Spleen (tissue), 11 donors: ENCODE results near the gene TMEM245. TPM values are rescaled to one million over a fixed set of nuclear protein-coding genes. Genes with fewer than 3 reads are reported as not detected.

Experiments
- DNase-seq: peaks from one replicate; pipeline ENCODE4 v3.0.0-alpha.2; 2020
- H3K27ac ChIP-seq, 8 donors: fragments of 200-600 bp; sonication (generic) in 7 of 8; 1 replicate in 4 of 8; 2 replicates in 4 of 8; pipeline versions ENCODE4 v1.5.0 to v1.8.0; 2016 to 2021; ENCODE audit warnings: inconsistent platforms in 4 of 8, mild to moderate bottlenecking in 4 of 8, moderate library complexity in 1 of 8
- H3K27me3 ChIP-seq, 7 donors: fragments of 200-600 bp; sonication (generic) in 6 of 7; replicated peaks in 1 of 7; 1 replicate in 4 of 7; 2 replicates in 3 of 7; pipeline versions ENCODE4 v1.5.0 to v1.8.0; 2016 to 2021; ENCODE audit warnings: inconsistent platforms in 3 of 7, mild to moderate bottlenecking in 1 of 7
- H3K36me3 ChIP-seq, 6 donors: fragments of 200-600 bp; sonication (generic) in 5 of 6; 1 replicate in 4 of 6; 2 replicates in 2 of 6; pipeline versions ENCODE4 v1.5.0 to v1.8.0; 2016 to 2021; ENCODE audit warnings: inconsistent platforms in 2 of 6
- H3K4me1 ChIP-seq, 6 donors: fragments of 200-600 bp; sonication (generic) in 5 of 6; 1 replicate in 3 of 6; 2 replicates in 3 of 6; pipeline versions ENCODE4 v1.5.0 to v1.8.0; 2016 to 2021; ENCODE audit warnings: inconsistent platforms in 3 of 6
- H3K4me3 ChIP-seq, 8 donors: fragments of 200-600 bp; sonication (generic) in 7 of 8; 1 replicate in 4 of 8; 2 replicates in 4 of 8; pipeline versions ENCODE4 v1.5.0 to v1.8.0; 2016 to 2021; ENCODE audit warnings: inconsistent platforms in 4 of 8, mild to moderate bottlenecking in 4 of 8, moderate library complexity in 2 of 8
- H3K9me3 ChIP-seq, 8 donors: fragments of 200-600 bp; sonication (generic) in 7 of 8; 1 replicate in 4 of 8; 2 replicates in 4 of 8; pipeline versions ENCODE4 v1.5.0 to v1.8.0; 2016 to 2021; ENCODE audit warnings: inconsistent platforms in 4 of 8
- CTCF ChIP-seq, 11 experiments: fragments of 200-600 bp in 7 of 11; fragments of 450-650 bp in 4 of 11; sonication (generic) in 4 of 11; IDR thresholded peaks in 8 of 11; conservative IDR thresholded peaks in 3 of 11; 1 replicate in 7 of 11; 2 replicates in 4 of 11; pipeline versions ENCODE4 v1.4.0 to v1.8.0; 2016 to 2021; ENCODE audit warnings: antibody characterized with exemption in 11 of 11, inconsistent platforms in 4 of 11, mild to moderate bottlenecking in 1 of 11
- POLR2A ChIP-seq, 3 donors: fragments of 450-650 bp; IDR thresholded peaks; one replicate each; pipeline ENCODE4 v1.5.1; 2017; ENCODE audit warnings: antibody characterized with exemption in 3 of 3, mild to moderate bottlenecking in 1 of 3
- POLR2AphosphoS5 ChIP-seq, 3 donors: sonication (generic); formaldehyde crosslinking; IDR thresholded peaks; one replicate each; pipeline ENCODE4 v1.5.1; 2017; ENCODE audit warnings: antibody characterized with exemption in 3 of 3
- WGBS, 5 donors: extraction: QIAGEN DNeasy Blood & Tissue Kit in 3 of 5; methylation state at CpG; one replicate each; pipeline versions ENCODE4 v1.1.5 to v1.1.7; 2013 to 2018; 5-methylcytosine and 5-hydroxymethylcytosine counted together
- intact Hi-C: fragments of 100-400 bp; cut with DNase I; formaldehyde crosslinking; loops from one replicate; pipeline ENCODE4 v1.15.0; 2023; ENCODE audit warnings: low total_unique reads
- polyA plus RNA-seq, 3 donors: library from polyadenylated mRNA; stranded (reverse); fragments of 200-250 nt; gene quantifications; one replicate each; pipeline ENCODE4 v1.2.1, GENCODE V29; 2013
- total RNA-seq, 7 donors: library from RNA; depleted of rRNA in 3 of 7; stranded (reverse); fragments of >200 nt in 3 of 7; fragmentation: NEBNext Ultra II Directional in 4 of 7; extraction: Animal tissue kit (Norgen Biotek cat#: 25700) in 4 of 7; gene quantifications; one replicate each; pipeline versions ENCODE4 v1.1.0 to v1.2.1, GENCODE V29; 2016 to 2021
- donor health status: healthy with polysubstance abuse.
- donor health status: DM: no; HTN: no; CAD: no; lungs with moderate emphysema.
- donor health status: DM: no; HTN: no; CAD: no.
- donor health status: Bipolar disorder and iron deficiency.
- donor health status: healthy.
- donor health status: DM: no; HTN: no; CAD: no.
- donor health status: DM: yes; HTN: yes; CAD: no.

The TMEM245 gene
- total and polyA plus RNA-seq, 10 donors, result 3.2 to 71.6 (median 37.9) TPM

GRCh38 chr9:109088221-109088620 is 31.5 kb downstream of the TMEM245 start:
- Histone ChIP-seq H3K36me3 (peaks cover 0 to 100% (median 52%) of the 10 kb centered on the region in 6 donors), H3K9me3 (no peaks in the 10 kb centered on the region), H3K27me3 (no peaks in the 10 kb centered on the region), H3K27ac (no peak overlapping the region), H3K4me3 (no peak overlapping the region), H3K4me1 (peaks cover 0 to 3% (median 0%) of the 10 kb centered on the region in 6 donors)
- no peak for DNase-seq
- TF ChIP-seq POLR2A (IDR thresholded peaks at IDR 0.05), result no peak
- TF ChIP-seq CTCF (IDR thresholded peaks at IDR 0.05 in 8 of 11, conservative IDR thresholded peaks at IDR 0.05 in 3 of 11), result no peak
- no peak for TF ChIP-seq POLR2AphosphoS5 (IDR thresholded peaks at IDR 0.05)
- 96 to 98% (median 97%) methylated on average over 7 of the region's 7 CpGs for WGBS, 5 donors
- intact Hi-C loops, result no loop called here

GRCh38 chr9:109087795-109088194 is 32.0 kb downstream of the TMEM245 start:
- no peak overlapping the region for H3K27ac ChIP-seq
- no peaks in the 10 kb centered on the region for H3K9me3 ChIP-seq
- no peak for DNase-seq
- no peaks in the 10 kb centered on the region for H3K27me3 ChIP-seq
- peaks cover 0 to 100% (median 50%) of the 10 kb centered on the region in 6 donors for H3K36me3 ChIP-seq
- no peak overlapping the region for H3K4me3 ChIP-seq
- TF ChIP-seq CTCF (IDR thresholded peaks at IDR 0.05 in 8 of 11, conservative IDR thresholded peaks at IDR 0.05 in 3 of 11), result no peak
- TF ChIP-seq POLR2A (IDR thresholded peaks at IDR 0.05), result no peak
- no peak for TF ChIP-seq POLR2AphosphoS5 (IDR thresholded peaks at IDR 0.05)
- 91 to 98% (median 95%) methylated on average over 2 of the region's 2 CpGs for WGBS, 5 donors
- H3K4me1 ChIP-seq, result peaks cover 0 to 3% (median 0%) of the 10 kb centered on the region in 6 donors
- intact Hi-C loops, result no loop called here

- peaks cover 0 to 3% (median 0%) of the 10 kb centered on the region in 6 donors for H3K4me1 ChIP-seq
- TF ChIP-seq CTCF (IDR thresholded peaks at IDR 0.05 in 8 of 11, conservative IDR thresholded peaks at IDR 0.05 in 3 of 11) (no peak), POLR2A (IDR thresholded peaks at IDR 0.05) (no peak)
- intact Hi-C loops, result no loop called here
These were observed 33.5 kb downstream of the TMEM245 start for GRCh38 chr9:109086221-109086620.

GRCh38 chr9:109085510-109085909 is 34.2 kb downstream of the TMEM245 start:
- no peaks in the 10 kb centered on the region for H3K9me3 ChIP-seq
- H3K27ac ChIP-seq, result no peak overlapping the region
- H3K27me3 ChIP-seq, result no peaks in the 10 kb centered on the region
- peaks cover 0 to 3% (median 0%) of the 10 kb centered on the region in 6 donors for H3K4me1 ChIP-seq
- intact Hi-C loops, result no loop called here
- TF ChIP-seq CTCF (IDR thresholded peaks at IDR 0.05 in 8 of 11, conservative IDR thresholded peaks at IDR 0.05 in 3 of 11) (no peak), POLR2AphosphoS5 (IDR thresholded peaks at IDR 0.05) (no peak), POLR2A (IDR thresholded peaks at IDR 0.05) (no peak)
- DNase-seq, result no peak
- H3K36me3 ChIP-seq, result peaks cover 0 to 98% (median 42%) of the 10 kb centered on the region in 6 donors
- no peak overlapping the region for H3K4me3 ChIP-seq

More at GRCh38 chr9:109086221-109086620, 33.5 kb downstream of the TMEM245 start:
- Histone ChIP-seq H3K27me3 (no peaks in the 10 kb centered on the region), H3K4me3 (no peak overlapping the region), H3K36me3 (peaks cover 0 to 98% (median 45%) of the 10 kb centered on the region in 6 donors), H3K27ac (no peak overlapping the region), H3K9me3 (no peaks in the 10 kb centered on the region)
- no peak for DNase-seq
- 73 to 88% (median 82%) methylated on average over 3 of the region's 3 CpGs for WGBS, 5 donors
